Mammary epithelial cell (primary cell): Measurements from ENCODE around the gene NPFF.

Experiments used
- EZH2 ChIP-seq: IDR thresholded peaks from 2 replicates; pipeline ENCODE4 v1.6.1; 2012; ENCODE audit warnings: low read length, inconsistent platforms, borderline replicate concordance
- TF ChIP-seq, protein P1 (sequence below), 2 donors: IDR thresholded peaks in 1 of 2; conservative IDR thresholded peaks in 1 of 2; 2 replicates each; pipeline ENCODE4 v1.5.1; 2011 to 2012; ENCODE audit warnings: inconsistent platforms in 2 of 2, low read length in 2 of 2, mild to moderate bottlenecking in 2 of 2, control low read depth in 1 of 2, low read depth in 1 of 2; ENCODE audit not compliant: insufficient read depth in 1 of 2; ENCODE audit errors: extremely low read depth in 1 of 2

GRCh38 chr12:53492830-53493609 is 14.3 kb downstream of the NPFF start:
- TF ChIP-seq, protein P1, sequence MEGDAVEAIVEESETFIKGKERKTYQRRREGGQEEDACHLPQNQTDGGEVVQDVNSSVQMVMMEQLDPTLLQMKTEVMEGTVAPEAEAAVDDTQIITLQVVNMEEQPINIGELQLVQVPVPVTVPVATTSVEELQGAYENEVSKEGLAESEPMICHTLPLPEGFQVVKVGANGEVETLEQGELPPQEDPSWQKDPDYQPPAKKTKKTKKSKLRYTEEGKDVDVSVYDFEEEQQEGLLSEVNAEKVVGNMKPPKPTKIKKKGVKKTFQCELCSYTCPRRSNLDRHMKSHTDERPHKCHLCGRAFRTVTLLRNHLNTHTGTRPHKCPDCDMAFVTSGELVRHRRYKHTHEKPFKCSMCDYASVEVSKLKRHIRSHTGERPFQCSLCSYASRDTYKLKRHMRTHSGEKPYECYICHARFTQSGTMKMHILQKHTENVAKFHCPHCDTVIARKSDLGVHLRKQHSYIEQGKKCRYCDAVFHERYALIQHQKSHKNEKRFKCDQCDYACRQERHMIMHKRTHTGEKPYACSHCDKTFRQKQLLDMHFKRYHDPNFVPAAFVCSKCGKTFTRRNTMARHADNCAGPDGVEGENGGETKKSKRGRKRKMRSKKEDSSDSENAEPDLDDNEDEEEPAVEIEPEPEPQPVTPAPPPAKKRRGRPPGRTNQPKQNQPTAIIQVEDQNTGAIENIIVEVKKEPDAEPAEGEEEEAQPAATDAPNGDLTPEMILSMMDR (conservative IDR thresholded peaks at IDR 0.05 in 1 of 2, IDR thresholded peaks at IDR 0.05 in 1 of 2; ENCODE audit: extremely low read depth in 1 of 2, insufficient read depth in 1 of 2, low read depth in 1 of 2, low read length in 2 of 2): no peak
- TF ChIP-seq EZH2: no peak
